CD4-positive, CD25-positive, alpha-beta regulatory T cell (primary cell): ENCODE data around the gene SNTB2. TPM values are rescaled to one million over a fixed set of nuclear protein-coding genes. Genes with fewer than 3 reads are reported as not detected.
"Not testable (repeated sequence)": the region's sequence is repeated elsewhere in the genome, so short reads cannot be mapped to it uniquely, and the experiment has no call there.

Experiments used
- ATAC-seq, 2 donors: fragments of 150-1000 bp; cut with Tn5 transposase; one replicate each; pipeline ENCODE4 v1.10.0; 2021; ENCODE audit warnings: low read depth in 2 of 2, moderate number of reproducible peaks in 2 of 2, moderate library complexity in 1 of 2
- DNase-seq, 3 donors: peaks; one replicate each; pipeline versions ENCODE4 v3.0.0 to v3.0.0-alpha.2; 2012 to 2022; ENCODE audit warnings: mixed read lengths in 1 of 3
- H3K27ac ChIP-seq: one replicate; pipeline ENCODE4 v1.7.0; 2013; ENCODE audit warnings: mild to moderate bottlenecking, low read length; ENCODE audit not compliant: insufficient read depth, poor library complexity, severe bottlenecking
- H3K27me3 ChIP-seq: one replicate; pipeline ENCODE4 v1.7.0; 2013; ENCODE audit warnings: low read length; ENCODE audit not compliant: control insufficient read depth, insufficient read depth
- H3K36me3 ChIP-seq: one replicate; pipeline ENCODE4 v1.7.0; 2013; ENCODE audit warnings: mild to moderate bottlenecking, low read length, moderate library complexity; ENCODE audit not compliant: control insufficient read depth, insufficient read depth
- H3K4me1 ChIP-seq: 2 replicates; pipeline ENCODE4 v1.7.0; 2013; ENCODE audit warnings: mild to moderate bottlenecking, low read length; ENCODE audit not compliant: insufficient read depth, control insufficient read depth, poor library complexity, severe bottlenecking
- H3K4me3 ChIP-seq: one replicate; pipeline ENCODE4 v1.7.0; 2013; ENCODE audit warnings: low read depth, mild to moderate bottlenecking, low read length, moderate library complexity
- H3K9me3 ChIP-seq, 2 experiments: 1 replicate in 1 of 2; 2 replicates in 1 of 2; pipeline ENCODE4 v1.7.0; 2013; ENCODE audit warnings: low read length in 2 of 2, mild to moderate bottlenecking in 1 of 2, moderate library complexity in 1 of 2; ENCODE audit not compliant: control insufficient read depth in 2 of 2
- H3K27ac Mint-ChIP-seq, 3 donors: one replicate each; pipeline ENCODE4 v1.8.0; 2020 to 2022; ENCODE audit warnings: mild to moderate bottlenecking in 3 of 3, mixed read lengths in 3 of 3, moderate library complexity in 2 of 3
- H3K27me3 Mint-ChIP-seq: one replicate; pipeline ENCODE4 v1.8.0; 2022; ENCODE audit warnings: mild to moderate bottlenecking, mixed read lengths
- H3K36me3 Mint-ChIP-seq: one replicate; pipeline ENCODE4 v1.8.0; 2020; ENCODE audit warnings: mixed read lengths
- H3K4me1 Mint-ChIP-seq, 4 donors: one replicate each; pipeline ENCODE4 v1.8.0; 2020 to 2022; ENCODE audit warnings: mixed read lengths in 4 of 4, mild to moderate bottlenecking in 1 of 4
- H3K4me3 Mint-ChIP-seq, 4 donors: one replicate each; pipeline ENCODE4 v1.8.0; 2020 to 2022; ENCODE audit warnings: mild to moderate bottlenecking in 4 of 4, mixed read lengths in 4 of 4, moderate library complexity in 3 of 4
- H3K9me3 Mint-ChIP-seq, 7 donors: one replicate each; pipeline ENCODE4 v1.8.0; 2020 to 2022; ENCODE audit warnings: mixed read lengths in 7 of 7, mild to moderate bottlenecking in 3 of 7, moderate library complexity in 2 of 7
- polyA plus RNA-seq, 4 donors: library from polyadenylated mRNA; unstranded; fragments of 300-500 nt; fragmentation: Illumina TruSeq; gene quantifications; one replicate each; pipeline ENCODE4 v1.2.3, GENCODE V29; 2021
- total RNA-seq: library from RNA; stranded (reverse); gene quantifications from one replicate; pipeline ENCODE4 v1.2.3, GENCODE V29; 2022

Gene SNTB2
- total and polyA plus RNA-seq, 5 donors from 2014 or later, result 5.9 to 25.9 (median 7.7) TPM

DNA sequence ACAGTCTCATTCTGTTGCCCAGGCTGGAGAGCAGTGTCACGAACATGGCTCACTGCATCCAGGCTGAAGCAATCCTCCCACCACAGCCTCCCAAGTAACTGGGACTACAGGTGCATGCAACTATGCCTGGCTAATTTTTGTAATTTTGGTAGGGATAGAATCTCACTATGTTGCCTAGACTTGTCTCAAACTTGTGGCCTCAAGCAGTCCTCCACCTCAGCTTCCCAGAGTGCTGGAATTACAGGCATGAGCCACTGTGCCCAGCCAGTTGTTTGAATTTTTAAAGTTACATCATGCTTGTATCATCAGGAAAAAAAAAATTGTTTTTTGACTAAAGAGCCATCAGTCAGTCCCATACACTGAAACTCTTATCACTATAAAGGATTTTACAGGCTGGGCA, 107.1 kb downstream of the SNTB2 start:
- no peaks in the 10 kb centered on the region for H3K27me3 ChIP-seq
- Mint-ChIP-seq H3K4me3 (no peak overlapping the region), H3K27ac (peak overlapping the region in 1 of 3 donors; percentile 38), H3K9me3 (no peaks in the 10 kb centered on the region), H3K36me3 (peaks cover 7% of the 10 kb centered on the region), H3K4me1 (peaks cover 0 to 2% (median 0%) of the 10 kb centered on the region in 4 donors), H3K27me3 (no peaks in the 10 kb centered on the region)
- no peak overlapping the region for H3K4me3 ChIP-seq
- H3K36me3 ChIP-seq, result no peaks in the 10 kb centered on the region
- H3K9me3 ChIP-seq, result no peaks in the 10 kb centered on the region
- DNase-seq (no peak), ATAC-seq (no peak)
- no peaks in the 10 kb centered on the region for H3K4me1 ChIP-seq
- H3K27ac ChIP-seq, result no peak overlapping the region

- not testable (repeated sequence) for ATAC-seq, H3K27me3 Mint-ChIP-seq, H3K4me3 ChIP-seq, H3K4me3 Mint-ChIP-seq, H3K27ac Mint-ChIP-seq, H3K9me3 Mint-ChIP-seq, DNase-seq, H3K9me3 ChIP-seq, H3K27ac ChIP-seq, H3K4me1 ChIP-seq, H3K27me3 ChIP-seq, H3K4me1 Mint-ChIP-seq
- peaks cover 11% of the 10 kb centered on the region for H3K36me3 Mint-ChIP-seq
- H3K36me3 ChIP-seq, result peaks cover 15% of the 10 kb centered on the region
Observed at GRCh38 chr16:69296771-69297170, 109.8 kb downstream of the SNTB2 start.

GRCh38 chr16:69298261-69298660, 111.3 kb downstream of the SNTB2 start:
- H3K4me1 ChIP-seq, result no peaks in the 10 kb centered on the region
- H3K36me3 ChIP-seq, result peaks cover 16% of the 10 kb centered on the region
- no peak for ATAC-seq
- DNase-seq, result no peak
- Mint-ChIP-seq H3K9me3 (no peaks in the 10 kb centered on the region), H3K4me1 (peaks cover 0 to 2% (median 0%) of the 10 kb centered on the region in 4 donors), H3K27ac (peak overlapping the region in 1 of 3 donors; percentile 81), H3K4me3 (no peak overlapping the region), H3K36me3 (peaks cover 11% of the 10 kb centered on the region), H3K27me3 (no peaks in the 10 kb centered on the region)
- H3K4me3 ChIP-seq, result no peak overlapping the region
- no peaks in the 10 kb centered on the region for H3K9me3 ChIP-seq
- H3K27me3 ChIP-seq, result no peaks in the 10 kb centered on the region
- no peak overlapping the region for H3K27ac ChIP-seq

- H3K27me3 ChIP-seq, result no peaks in the 10 kb centered on the region
- Mint-ChIP-seq H3K4me3 (no peak overlapping the region), H3K36me3 (peaks cover 19% of the 10 kb centered on the region), H3K27me3 (no peaks in the 10 kb centered on the region), H3K4me1 (peaks cover 0 to 4% (median under 1%) of the 10 kb centered on the region in 4 donors), H3K9me3 (no peaks in the 10 kb centered on the region), H3K27ac (peak overlapping the region in 1 of 3 donors; percentile 14)
- H3K4me1 ChIP-seq, result no peaks in the 10 kb centered on the region
- H3K9me3 ChIP-seq, result no peaks in the 10 kb centered on the region
- H3K27ac ChIP-seq, result no peak overlapping the region
- ATAC-seq, result no peak
- H3K4me3 ChIP-seq, result no peak overlapping the region
- no peak for DNase-seq
- H3K36me3 ChIP-seq, result peaks cover 16% of the 10 kb centered on the region
Observed at GRCh38 chr16:69301187-69301586, 114.2 kb downstream of the SNTB2 start.

GRCh38 chr16:69301861-69302260, 114.9 kb downstream of the SNTB2 start:
- no peak for DNase-seq
- H3K4me3 ChIP-seq, result no peak overlapping the region
- peaks cover 0 to 4% (median 0%) of the 10 kb centered on the region in 4 donors for H3K4me1 Mint-ChIP-seq
- no peaks in the 10 kb centered on the region for H3K9me3 ChIP-seq
- H3K27ac ChIP-seq, result no peak overlapping the region
- peaks cover 16% of the 10 kb centered on the region for H3K36me3 ChIP-seq
- peaks cover 18% of the 10 kb centered on the region for H3K36me3 Mint-ChIP-seq
- H3K4me1 ChIP-seq, result no peaks in the 10 kb centered on the region
- H3K27ac Mint-ChIP-seq, result no peak overlapping the region
- no peaks in the 10 kb centered on the region for H3K27me3 Mint-ChIP-seq
- H3K27me3 ChIP-seq, result no peaks in the 10 kb centered on the region
- no peaks in the 10 kb centered on the region for H3K9me3 Mint-ChIP-seq
- no peak overlapping the region for H3K4me3 Mint-ChIP-seq
- ATAC-seq, result no peak

GRCh38 chr16:69302301-69302700, 115.3 kb downstream of the SNTB2 start:
- DNase-seq, result no peak
- Histone ChIP-seq H3K27me3 (no peaks in the 10 kb centered on the region), H3K36me3 (peaks cover 16% of the 10 kb centered on the region), H3K4me3 (no peak overlapping the region), H3K4me1 (no peaks in the 10 kb centered on the region), H3K9me3 (no peaks in the 10 kb centered on the region), H3K27ac (no peak overlapping the region)
- no peak overlapping the region for H3K27ac Mint-ChIP-seq
- no peaks in the 10 kb centered on the region for H3K27me3 Mint-ChIP-seq
- no peaks in the 10 kb centered on the region for H3K9me3 Mint-ChIP-seq
- no peak for ATAC-seq
- H3K36me3 Mint-ChIP-seq, result peaks cover 18% of the 10 kb centered on the region
- H3K4me1 Mint-ChIP-seq, result peaks cover 0 to 5% (median 0%) of the 10 kb centered on the region in 4 donors
- H3K4me3 Mint-ChIP-seq, result no peak overlapping the region

GRCh38 chr16:69306031-69306430, 119.1 kb downstream of the SNTB2 start:
- H3K4me3 Mint-ChIP-seq, result no peak overlapping the region
- peaks cover 5% of the 10 kb centered on the region for H3K36me3 ChIP-seq
- no peak overlapping the region for H3K4me3 ChIP-seq
- H3K4me1 Mint-ChIP-seq, result peaks cover 3 to 10% (median 6%) of the 10 kb centered on the region in 4 donors
- no peaks in the 10 kb centered on the region for H3K9me3 ChIP-seq
- peak overlapping the region in 1 of 3 donors; percentile 5 for H3K27ac Mint-ChIP-seq
- H3K27me3 ChIP-seq, result no peaks in the 10 kb centered on the region
- H3K27me3 Mint-ChIP-seq, result no peaks in the 10 kb centered on the region
- H3K4me1 ChIP-seq, result peaks cover 6% of the 10 kb centered on the region
- DNase-seq (no peak), ATAC-seq (no peak)
- no peak overlapping the region for H3K27ac ChIP-seq
- H3K9me3 Mint-ChIP-seq, result no peaks in the 10 kb centered on the region
- peaks cover 14% of the 10 kb centered on the region for H3K36me3 Mint-ChIP-seq

DNA sequence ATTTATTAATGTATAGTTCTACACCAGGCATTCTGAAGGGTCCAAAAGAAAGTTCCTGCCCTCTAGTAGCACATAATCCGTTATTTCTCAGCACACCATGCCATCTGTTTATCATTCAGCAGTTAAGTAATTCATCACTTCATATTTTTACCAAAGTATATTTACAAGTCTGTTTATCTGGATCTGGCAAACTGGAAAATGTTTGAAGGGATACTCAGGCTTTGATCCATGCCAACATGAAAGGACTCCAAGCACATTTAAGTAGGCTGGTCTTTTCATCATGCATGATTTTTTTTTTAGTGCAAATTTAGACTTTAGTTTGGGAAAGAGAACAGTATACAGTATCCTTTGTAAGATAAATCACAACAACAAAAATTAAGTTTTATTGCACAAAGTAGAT, 120.1 kb downstream of the SNTB2 start:
- peaks cover 6 to 13% (median 8%) of the 10 kb centered on the region in 4 donors for H3K4me1 Mint-ChIP-seq
- no peaks in the 10 kb centered on the region for H3K27me3 Mint-ChIP-seq
- no peaks in the 10 kb centered on the region for H3K36me3 ChIP-seq
- H3K36me3 Mint-ChIP-seq, result peaks cover 10% of the 10 kb centered on the region
- DNase-seq (no peak), ATAC-seq (no peak)
- no peak overlapping the region for H3K27ac ChIP-seq
- H3K4me1 ChIP-seq, result peaks cover 11% of the 10 kb centered on the region
- peaks cover 0 to 2% (median 0%) of the 10 kb centered on the region in 7 donors for H3K9me3 Mint-ChIP-seq
- H3K27ac Mint-ChIP-seq, result no peak overlapping the region
- H3K9me3 ChIP-seq, result no peaks in the 10 kb centered on the region
- H3K4me3 Mint-ChIP-seq, result peak overlapping the region in 2 of 4 donors; percentile 4 to 17
- no peaks in the 10 kb centered on the region for H3K27me3 ChIP-seq
- H3K4me3 ChIP-seq, result no peak overlapping the region
